Right renal cortex interstitium (tissue), 3 donors: Measurements from ENCODE around the gene SCUBE2. TPM values are rescaled to one million over a fixed set of nuclear protein-coding genes. Genes with fewer than 3 reads are reported as not detected.

ENCODE experiments used
- DNase-seq, 3 donors: peaks; one replicate each; pipeline ENCODE4 v3.0.0-alpha.2; 2013; ENCODE audit warnings: low read depth in 3 of 3, low spot score in 2 of 3
- polyA plus RNA-seq, 3 donors: library from polyadenylated mRNA; unstranded; fragments of 120-200 nt; gene quantifications; one replicate each; pipeline ENCODE4 v1.2.1, GENCODE V29; 2013; ENCODE audit not compliant: insufficient read length in 3 of 3

Gene SCUBE2
- polyA plus RNA-seq, 3 donors: 5.0 to 6.1 (median 5.2) TPM

DNA sequence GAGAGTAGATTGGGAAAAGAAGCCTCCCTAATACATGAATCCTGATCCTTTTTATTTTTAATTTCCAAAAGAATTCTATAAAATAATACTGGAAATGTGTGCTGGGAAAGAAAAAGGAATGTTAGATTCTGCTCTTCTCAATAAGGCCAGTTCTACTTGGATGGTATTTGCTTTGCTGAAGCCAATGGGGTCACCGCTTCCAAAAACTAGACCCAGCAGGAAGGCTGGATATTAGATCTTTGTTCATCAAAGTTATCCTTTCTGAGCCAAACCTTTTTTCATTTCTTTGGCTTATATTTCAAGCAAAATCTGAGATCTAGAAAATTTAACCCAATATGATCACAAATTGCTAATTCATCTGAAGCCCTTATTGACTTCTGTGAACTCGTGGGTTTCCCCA lies 41.4 kb downstream of the SCUBE2 start:
- DNase-seq: no peak

DNA sequence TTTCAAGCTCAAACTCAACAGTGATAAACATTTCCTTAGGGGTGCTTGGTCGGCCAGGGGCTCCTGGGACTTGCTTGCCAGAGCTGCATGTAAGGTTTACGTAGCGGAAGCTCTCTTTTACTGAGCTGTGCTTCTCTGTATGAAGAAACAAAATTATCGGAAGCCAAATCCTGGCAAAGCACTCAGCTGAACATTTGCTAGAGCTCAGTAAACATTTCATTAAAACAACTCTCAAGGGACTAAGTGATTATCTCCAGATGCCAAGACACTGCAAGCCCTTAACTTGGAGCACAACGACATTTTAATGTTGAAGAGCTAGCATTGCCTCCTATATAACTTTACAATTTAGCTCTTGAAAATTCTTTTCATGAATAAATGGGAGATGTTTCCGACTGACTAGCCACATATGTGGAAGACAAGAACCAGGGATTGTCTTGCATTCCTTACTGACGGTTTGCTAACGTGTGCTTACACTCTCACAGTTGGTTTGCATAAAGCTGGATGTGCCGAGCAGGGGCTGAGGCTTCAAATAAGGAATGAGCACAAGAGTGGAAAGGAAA lies 43.4 kb downstream of the SCUBE2 start:
- DNase-seq: peak; percentile 55 to 74 (median 67)

DNA sequence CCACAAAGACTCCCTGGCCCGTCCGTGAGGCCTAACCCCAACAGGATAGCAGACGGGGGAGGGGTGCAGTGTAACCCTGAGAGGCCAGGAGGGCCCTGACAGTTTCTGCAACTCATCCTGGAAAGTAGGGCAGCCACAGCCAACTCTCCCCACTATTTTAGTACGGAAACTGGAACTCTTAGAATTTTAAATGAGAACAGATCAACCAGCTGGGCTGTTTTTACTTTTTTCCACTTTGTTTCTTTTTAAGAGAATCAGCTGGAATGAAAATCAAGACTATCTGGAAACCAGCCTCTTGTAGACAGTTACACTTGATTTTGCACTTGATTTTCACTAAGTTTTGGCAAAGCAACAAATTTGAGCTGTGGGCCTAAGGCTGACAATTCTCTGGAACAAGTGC lies 44.9 kb downstream of the SCUBE2 start:
- DNase-seq: no peak

DNA sequence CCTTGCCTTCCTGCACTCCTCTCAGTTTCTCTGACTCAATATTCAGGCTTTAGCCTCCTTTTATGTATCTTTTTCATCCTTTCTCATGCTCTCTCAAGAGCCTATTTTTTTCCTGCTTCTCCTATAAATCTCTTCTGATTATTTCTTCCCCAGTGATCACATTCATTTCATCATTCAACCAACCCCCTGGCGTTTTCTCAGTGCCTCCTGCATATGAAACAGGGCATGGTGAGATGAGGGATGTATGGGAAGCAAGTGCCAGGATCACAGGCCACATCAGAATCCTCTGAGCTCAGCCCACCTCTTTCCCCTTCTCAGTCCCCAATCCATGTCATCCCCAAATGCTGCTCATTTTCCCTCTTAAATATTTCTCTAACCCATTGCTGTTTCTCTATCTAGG lies 48.9 kb downstream of the SCUBE2 start:
- DNase-seq: no peak

DNA sequence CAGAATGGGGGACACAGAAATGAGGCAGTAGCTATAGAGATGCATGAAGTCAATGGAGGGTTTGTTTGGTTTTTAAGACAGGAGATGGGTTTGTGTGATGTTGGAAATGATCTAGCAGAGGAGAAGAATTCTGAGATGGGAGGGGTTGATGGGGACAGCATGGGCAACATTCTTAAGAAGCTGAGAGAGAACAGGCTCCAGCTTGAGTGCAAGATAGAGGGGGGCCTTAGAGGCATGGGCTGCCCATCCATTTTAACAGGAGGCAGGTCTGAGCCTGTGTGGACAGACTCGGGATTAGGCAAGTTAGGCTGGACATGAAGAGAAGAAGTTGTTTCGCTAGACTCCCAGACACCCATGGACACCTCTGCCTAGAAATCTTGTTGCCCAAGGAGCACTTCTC lies 49.7 kb downstream of the SCUBE2 start:
- no peak for DNase-seq

DNA sequence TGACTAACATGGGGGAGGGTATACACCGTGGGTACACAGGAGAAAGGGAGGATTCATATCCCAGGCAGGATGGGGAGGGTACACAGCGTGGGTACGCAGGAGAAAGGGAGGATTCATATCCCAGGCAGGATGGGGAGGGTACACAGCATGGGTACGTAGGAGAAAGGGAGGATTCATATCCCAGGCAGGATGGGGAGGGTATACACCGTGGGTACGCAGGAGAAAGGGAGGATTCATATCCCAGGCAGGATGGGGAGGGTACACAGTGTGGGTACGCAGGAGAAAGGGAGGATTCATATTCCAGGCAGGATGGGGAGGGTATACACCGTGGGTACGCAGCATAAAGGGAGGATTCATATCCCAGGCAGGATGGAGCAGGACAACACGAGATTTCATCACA lies 51.0 kb downstream of the SCUBE2 start:
- no peak for DNase-seq

DNA sequence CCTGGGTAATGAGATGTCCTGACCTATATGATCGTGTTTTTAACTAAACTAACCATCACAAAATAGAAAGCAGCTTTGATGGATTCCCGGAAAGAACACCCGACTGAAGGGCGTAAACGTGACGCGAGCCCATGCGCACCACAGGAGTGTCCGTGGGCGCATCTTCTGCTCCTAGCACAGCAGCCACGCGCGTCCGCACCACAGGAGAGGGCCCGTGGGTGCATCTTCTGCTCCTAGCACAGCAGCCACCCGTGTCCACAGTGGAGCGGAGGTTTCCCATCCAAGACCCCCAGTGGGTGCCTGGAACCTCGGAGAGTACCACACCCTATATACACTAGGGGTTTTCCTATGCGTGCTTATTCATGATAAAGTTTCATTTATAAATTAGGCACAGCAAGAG lies 51.5 kb downstream of the SCUBE2 start:
- DNase-seq: no peak

DNA sequence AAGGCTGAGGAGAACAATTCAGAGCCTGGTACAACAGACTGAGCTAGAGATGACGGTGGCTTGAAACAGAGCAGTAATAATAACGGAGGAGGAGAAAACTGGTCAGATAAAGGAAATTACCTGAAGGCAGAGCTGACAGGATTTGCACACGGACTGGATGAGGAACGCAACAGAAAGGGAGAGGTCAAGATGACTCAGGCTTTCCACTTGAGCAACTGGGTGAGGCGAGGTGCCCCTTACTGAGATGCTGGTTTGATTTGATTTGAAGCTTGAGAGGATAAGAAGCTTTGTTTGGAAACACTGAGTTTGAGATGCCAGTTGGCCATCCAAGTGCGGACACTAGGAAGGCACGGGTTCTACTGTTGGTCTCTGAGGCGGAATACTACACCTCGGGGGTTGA lies 52.2 kb downstream of the SCUBE2 start:
- DNase-seq: no peak

DNA sequence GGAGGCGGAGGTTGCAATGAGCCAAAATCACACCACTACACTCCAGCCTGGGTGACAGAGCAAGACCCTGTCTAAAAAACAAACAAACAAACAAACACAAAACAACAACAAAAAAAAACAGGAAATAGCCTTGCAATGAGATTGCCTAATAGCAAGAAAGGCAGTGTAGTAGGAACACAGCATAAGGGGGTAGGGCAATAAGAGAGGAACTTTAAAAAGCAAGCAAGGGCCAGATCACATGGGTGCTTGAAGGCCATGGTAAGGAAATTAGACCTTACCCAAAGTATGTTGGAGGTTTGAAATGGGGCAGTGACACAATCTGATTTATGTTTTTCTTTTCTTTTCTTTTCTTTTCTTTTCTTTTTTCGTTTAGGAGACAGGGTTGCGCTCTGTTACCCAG lies 52.9 kb downstream of the SCUBE2 start:
- DNase-seq: no peak

DNA sequence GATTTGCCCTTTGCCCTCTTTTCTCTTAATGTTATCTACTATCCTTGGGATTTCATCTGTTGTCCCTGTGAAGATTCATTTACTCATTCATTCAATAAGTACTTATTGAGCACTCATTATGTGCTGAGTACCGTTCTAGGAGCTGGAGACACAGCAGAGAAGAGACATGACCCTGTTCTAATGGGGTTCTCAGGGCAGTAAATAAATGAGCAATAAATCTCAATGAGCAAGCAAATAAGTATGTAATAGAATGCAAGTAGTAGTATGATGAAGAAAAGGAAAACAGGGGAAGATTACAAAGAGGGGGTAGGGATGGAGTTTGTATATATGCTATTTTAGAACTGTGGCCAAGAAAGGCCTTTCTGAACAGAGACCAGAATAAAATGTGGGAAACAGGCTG lies 53.4 kb downstream of the SCUBE2 start:
- no peak for DNase-seq

DNA sequence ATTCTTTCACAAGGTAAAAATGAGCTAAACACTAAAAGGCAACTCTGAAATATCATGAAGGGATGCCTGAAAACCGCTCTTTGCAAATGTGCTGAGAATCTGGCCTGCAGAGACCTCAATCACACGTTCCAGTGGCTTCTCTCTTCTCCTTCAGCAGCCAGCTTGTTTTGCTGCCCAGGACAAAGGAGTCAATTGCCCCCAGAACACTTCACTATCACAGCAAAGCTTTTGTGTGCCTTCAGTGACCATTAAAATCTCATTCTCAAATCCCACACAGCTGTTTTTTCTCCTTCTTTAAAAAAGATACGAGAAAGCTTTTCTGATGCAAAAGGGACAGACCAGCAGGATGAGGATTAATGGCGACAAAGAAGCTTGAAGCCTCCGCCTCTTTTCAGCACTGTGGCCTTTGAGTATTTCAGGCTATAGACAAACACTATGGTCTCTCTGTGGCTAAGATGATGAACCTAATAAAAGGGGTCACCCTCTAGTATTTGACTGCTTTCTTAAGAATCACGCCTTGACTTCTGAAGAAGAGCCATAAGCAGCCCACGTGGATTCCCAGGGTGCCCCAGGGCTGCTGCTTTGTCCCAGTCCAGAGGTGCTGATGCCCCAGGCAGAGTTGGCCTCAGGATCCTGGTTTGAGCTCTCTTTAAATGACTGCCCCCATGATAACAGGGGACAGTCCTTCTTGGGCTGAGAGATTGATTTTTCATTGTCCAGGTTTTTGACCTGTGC lies 54.2 kb downstream of the SCUBE2 start:
- no peak for DNase-seq

DNA sequence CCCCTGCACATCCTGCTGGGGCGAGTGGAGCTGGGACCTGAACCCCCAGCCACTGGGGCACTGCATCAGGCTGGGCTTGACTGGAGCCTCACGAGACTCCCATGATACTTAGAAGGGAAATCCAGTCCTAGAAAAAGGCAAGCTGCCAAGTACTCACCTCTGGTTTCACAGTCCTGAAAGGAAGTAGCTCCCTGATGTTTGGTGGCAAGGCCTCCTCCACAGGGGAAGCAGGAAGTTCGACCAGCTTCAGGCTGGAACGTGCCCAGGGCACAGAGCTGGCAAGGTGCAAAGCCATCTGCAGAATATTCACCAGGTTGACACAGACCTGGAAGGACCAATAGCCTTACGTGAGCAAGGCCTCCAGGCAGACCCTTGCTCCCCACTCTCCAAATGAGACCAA lies 60.8 kb downstream of the SCUBE2 start:
- DNase-seq: no peak

DNA sequence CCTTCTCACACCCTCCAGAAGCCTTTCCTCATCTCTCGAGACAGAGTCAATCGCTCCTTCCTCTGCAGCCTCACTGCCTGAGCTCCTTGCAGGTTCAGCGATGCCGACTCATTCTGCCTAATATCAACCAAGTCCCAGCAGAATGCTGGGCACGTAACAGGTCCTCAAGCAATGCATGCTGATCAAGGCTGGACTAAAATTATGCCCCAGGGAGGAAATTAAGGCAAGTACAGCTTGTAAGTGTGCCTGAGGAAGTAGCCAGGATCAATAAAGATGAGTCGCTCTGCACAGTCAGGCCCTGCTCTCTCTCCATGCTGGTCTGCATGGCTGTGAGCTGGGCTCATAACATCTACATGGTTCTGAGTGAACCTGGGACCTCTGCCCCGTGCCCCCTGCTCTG lies 62.0 kb downstream of the SCUBE2 start:
- DNase-seq: no peak

DNA sequence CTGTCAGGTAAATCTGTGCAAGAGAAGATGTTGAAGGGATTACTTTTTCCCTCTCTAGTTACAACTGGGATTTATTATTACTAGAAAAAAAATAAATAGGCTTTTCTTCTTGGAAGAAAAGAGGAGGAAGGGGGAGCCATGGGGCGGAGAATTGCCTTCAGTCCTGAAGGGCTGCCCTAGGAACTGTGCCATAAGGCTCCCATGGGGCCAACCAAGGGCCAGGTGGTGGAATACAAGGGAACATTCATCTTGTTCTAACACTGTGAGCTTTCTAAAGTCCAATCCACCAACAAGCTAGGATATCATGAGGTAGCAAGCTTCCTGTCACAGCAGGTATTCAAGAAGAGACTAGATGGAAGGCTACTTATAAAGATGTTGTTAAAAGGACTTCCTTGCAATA lies 62.8 kb downstream of the SCUBE2 start:
- no peak for DNase-seq

DNA sequence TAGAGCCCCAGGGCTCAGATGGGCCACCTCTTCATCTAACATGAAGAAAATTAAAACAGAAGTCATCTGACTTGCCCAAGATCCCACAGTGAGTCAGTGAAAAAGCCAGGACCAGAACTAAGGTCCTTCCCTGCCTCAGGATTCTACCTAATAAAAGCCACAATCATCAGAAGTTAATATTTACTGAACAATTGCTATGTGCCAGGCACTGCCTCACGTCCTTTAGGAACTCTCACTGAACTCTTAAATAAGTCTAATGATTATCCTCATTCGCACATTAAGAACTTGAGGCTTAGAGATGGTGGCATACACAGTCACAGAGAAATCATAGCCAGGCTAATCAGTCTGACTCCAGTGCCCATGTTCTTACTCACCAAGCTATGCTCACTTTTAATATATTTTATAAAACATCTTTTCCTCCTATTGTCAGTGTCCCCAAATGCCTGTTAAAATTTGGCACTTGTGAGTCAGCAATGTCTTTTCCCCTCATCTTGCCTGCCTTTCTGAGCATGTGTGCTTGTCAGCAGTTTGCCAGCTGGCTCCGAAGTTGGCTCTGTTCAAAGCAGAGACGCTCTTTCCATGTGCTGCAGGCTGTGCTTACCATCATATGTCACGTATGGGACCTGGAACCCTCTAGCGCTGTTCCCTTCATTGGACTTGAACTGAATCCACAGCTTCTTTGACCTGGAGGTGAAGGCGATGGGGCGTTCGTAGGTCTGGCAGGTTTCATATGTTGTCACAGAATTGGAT lies 66.1 kb downstream of the SCUBE2 start:
- no peak for DNase-seq

DNA sequence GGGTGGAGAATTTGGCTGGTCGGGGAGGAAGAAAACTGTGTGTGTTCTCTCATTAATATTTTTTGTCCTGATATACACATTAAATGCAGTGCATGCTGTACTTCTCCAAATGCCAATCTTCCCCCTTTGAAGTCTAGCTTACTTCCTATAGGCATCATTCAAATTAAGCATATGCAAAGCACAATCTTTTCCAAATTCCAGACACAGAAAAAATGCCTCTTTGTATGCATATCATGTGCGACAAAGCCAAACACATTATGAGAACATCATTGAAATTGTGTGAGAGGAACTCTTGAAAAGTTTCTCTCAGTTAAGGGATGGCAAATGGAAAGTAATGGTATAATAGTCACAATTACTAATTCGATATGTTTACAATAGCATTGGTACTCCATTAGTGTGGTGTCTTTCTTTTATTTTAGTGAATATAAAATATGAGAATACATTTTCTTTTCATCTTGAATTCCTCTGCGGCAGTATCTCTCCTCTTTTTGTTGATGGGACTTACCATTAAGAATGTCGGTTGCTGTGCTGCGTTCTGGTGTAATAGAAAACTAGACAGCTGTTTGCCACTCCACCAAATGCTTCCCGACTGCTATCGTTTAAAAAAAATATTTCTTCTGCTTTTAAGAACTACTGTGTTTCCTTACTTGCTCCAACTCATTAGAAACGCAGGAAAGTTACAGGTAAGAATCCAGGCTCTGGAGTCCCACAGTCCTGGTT lies 68.3 kb downstream of the SCUBE2 start:
- no peak for DNase-seq

DNA sequence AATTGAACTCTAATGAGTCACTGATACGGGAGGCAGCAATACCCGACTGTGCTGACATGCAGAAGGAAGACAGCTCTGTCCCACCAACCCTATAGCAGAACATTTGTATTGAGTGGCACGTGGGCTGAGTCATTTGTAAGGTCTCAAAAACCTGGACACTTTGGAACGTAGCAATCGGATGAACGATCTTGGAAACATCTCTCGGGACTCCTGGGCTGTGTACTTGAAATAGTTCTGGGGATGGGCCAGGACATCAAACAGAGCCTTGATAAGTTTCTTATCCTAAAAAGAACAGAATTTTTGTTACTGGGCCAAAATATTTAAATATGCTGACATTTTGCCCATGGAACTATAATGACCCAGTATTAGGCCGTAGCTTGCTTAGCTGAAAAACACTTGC lies 70.5 kb downstream of the SCUBE2 start:
- no peak for DNase-seq

DNA sequence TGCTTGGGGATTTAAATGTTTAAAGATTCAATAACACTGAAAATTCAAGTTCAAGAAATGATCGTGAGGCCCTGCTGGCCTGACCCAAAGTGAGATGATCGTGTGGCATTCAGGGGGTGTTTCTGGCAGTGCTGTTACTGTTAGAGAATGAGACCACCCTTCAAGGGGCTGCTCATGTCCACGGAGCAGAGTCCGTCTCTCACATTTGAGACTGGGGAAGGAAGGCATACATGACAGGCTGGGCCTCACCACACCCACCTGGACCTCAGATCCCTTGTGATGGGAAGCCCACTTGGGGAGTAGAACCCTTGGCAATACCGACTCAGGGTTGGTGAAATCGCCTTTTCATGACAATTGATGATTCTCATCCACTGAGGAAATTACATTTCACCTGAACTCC lies 71.5 kb downstream of the SCUBE2 start:
- no peak for DNase-seq

DNA sequence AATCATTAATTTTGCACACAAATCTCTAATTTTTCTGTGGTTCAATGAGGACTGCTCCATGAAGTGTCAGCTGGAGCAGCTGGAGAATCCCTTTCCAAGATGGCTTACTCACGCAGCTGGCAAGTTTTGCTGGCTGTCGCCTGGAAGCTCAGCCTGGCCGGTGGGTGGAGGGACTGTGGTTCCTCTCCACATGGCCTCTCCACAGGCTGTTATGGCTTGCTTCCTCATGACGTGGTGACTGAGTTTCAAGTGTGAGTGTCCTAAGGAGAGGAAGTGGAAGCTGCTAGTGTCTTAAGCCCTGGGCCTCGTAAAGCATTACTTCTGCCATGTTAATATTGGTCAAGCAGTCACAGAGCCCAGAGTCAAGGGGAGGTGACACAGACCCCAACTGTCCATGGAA lies 73.6 kb downstream of the SCUBE2 start:
- DNase-seq: no peak

DNA sequence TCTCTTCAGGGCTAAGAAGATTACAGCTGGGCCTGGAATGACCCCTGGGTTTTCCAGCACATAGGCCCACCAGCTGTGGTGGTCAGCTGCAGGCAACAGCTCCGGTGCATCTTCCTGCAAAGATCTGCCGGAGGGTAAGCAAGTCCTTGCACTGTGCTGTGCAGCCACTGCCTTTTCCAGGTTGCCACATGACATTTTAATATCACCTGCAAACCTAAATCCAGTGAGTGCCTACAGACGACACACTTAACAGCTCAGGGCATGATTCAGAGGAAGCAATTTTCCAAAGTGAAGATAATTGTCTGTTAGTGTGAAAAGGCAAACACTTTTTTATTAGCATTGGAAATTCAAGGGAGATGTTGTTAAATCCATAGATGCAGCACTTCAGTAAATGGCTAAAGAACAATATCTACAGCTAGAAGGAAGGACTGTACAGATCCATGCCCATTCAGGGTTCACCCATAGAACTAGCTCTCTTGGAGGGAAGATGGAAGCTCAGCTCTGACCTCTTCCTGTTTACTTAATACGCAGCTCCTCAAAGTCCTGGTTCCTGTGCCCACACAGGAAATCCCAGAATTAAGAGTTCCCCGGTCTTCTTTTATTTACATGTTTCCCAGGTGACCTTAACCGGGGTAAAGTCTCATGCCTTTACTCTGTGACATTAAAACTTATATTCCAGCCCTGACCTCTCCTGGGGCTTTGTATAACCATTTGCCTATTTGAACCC lies 74.3 kb downstream of the SCUBE2 start:
- no peak for DNase-seq

DNA sequence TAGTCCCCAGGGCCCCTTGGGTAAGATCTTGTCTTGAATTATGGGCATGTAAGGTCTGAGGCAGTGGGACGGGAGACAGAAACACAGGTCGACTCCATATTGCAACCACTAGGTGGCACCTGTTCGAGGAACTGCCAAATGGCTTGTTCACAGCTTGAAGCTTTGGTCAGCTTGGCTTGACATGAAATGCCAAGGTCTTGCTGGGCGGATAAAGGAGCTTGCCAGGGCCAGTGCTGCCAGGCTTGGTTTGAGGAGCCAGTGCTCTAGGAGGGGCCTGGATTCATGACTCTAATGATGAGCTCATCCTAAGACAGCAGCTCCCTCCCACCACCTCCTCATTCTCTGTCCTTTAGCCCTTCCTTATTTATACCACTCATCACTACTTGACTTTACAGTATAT lies 75.7 kb downstream of the SCUBE2 start:
- peak in 2 of 3 donors; percentile 41 to 52 for DNase-seq
